Mesothelial cell of epicardium (in vitro differentiated cells): Measurements from ENCODE around the gene ASB18. TPM values are rescaled to one million over a fixed set of nuclear protein-coding genes. Genes with fewer than 3 reads are reported as not detected.

Source experiments
- DNase-seq, 2 experiments: peaks; one replicate each; pipeline ENCODE4 v3.0.0; 2021; ENCODE audit warnings: low spot score in 2 of 2; ENCODE audit not compliant: unreplicated experiment in 2 of 2
- H3K27ac Mint-ChIP-seq: 2 replicates; pipeline ENCODE4 v1.8.0; 2021; ENCODE audit warnings: mixed read lengths
- H3K27me3 Mint-ChIP-seq: 2 replicates; pipeline ENCODE4 v1.8.0; 2021; ENCODE audit warnings: low read depth, mixed read lengths
- H3K36me3 Mint-ChIP-seq: 2 replicates; pipeline ENCODE4 v1.8.0; 2021; ENCODE audit warnings: mixed read lengths
- H3K4me1 Mint-ChIP-seq: 2 replicates; pipeline ENCODE4 v1.8.0; 2021; ENCODE audit warnings: mixed read lengths
- H3K4me3 Mint-ChIP-seq: 2 replicates; pipeline ENCODE4 v1.8.0; 2021; ENCODE audit warnings: mild to moderate bottlenecking, moderate library complexity, mixed read lengths
- H3K9me3 Mint-ChIP-seq: 2 replicates; pipeline ENCODE4 v1.8.0; 2021; ENCODE audit warnings: mixed read lengths
- total RNA-seq: library from RNA; stranded (reverse); gene quantifications from 3 replicates; pipeline ENCODE4 v1.2.1, GENCODE V29; 2021
- TF ChIP-seq, protein P1 (sequence below): fragments of 200-600 bp; sonication (generic); IDR thresholded peaks from one replicate; pipeline ENCODE4 v1.5.0; 2021; ENCODE audit warnings: antibody characterized with exemption; ENCODE audit not compliant: unreplicated experiment

ASB18 gene
- total RNA-seq, 1 donor from 2014 or later = not detected

DNA sequence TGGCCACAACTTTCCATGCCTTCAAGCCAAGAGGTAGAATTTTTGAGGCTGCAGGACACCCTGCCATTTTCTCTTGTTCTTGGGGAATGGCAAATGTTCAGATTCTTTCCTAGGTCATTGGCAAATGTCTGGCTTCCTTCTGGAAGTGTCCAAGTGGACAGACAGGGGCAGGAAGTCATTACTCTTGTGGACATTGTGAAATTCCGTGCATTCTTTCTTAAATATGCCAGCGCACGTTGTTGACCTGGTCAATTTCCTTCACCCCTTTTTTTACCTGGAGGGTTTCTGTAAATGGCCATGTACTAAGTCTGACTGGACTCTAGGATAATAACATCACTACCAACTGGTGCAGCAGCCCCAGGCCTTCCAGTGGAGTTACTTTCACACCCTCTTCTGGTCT, 13.9 kb downstream of the ASB18 start:
- TF ChIP-seq, protein P1, sequence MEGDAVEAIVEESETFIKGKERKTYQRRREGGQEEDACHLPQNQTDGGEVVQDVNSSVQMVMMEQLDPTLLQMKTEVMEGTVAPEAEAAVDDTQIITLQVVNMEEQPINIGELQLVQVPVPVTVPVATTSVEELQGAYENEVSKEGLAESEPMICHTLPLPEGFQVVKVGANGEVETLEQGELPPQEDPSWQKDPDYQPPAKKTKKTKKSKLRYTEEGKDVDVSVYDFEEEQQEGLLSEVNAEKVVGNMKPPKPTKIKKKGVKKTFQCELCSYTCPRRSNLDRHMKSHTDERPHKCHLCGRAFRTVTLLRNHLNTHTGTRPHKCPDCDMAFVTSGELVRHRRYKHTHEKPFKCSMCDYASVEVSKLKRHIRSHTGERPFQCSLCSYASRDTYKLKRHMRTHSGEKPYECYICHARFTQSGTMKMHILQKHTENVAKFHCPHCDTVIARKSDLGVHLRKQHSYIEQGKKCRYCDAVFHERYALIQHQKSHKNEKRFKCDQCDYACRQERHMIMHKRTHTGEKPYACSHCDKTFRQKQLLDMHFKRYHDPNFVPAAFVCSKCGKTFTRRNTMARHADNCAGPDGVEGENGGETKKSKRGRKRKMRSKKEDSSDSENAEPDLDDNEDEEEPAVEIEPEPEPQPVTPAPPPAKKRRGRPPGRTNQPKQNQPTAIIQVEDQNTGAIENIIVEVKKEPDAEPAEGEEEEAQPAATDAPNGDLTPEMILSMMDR = no peak
- Mint-ChIP-seq H3K36me3 (no peaks in the 10 kb centered on the region), H3K4me1 (peaks cover 9% of the 10 kb centered on the region), H3K27ac (no peak overlapping the region), H3K27me3 (peaks cover 11% of the 10 kb centered on the region), H3K4me3 (no peak overlapping the region), H3K9me3 (no peaks in the 10 kb centered on the region)
- no peak for DNase-seq

DNA sequence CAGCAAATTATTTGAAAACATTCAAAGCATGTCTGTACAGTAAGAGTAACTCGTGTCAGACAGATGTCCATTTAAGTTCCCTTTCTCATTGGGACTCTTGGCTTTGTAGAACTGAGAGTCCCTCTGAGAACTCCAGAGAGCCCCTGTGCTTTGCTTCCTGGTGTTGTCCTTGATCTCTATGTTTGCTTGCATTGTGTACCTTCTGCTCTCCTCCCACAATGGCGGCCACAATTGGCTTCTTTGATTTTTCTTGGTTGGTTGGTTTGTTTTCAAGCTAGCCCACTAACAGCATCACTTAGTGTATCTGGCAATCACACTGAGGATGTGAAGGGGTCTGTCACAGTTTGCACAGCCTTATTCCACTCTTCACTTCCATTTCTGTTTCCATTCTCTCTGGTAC, 15.1 kb downstream of the ASB18 start:
- peaks cover 9% of the 10 kb centered on the region for H3K4me1 Mint-ChIP-seq
- no peak overlapping the region for H3K27ac Mint-ChIP-seq
- peaks cover 9% of the 10 kb centered on the region for H3K27me3 Mint-ChIP-seq
- H3K36me3 Mint-ChIP-seq = no peaks in the 10 kb centered on the region
- TF ChIP-seq, protein P1 = no peak
- no peak overlapping the region for H3K4me3 Mint-ChIP-seq
- no peaks in the 10 kb centered on the region for H3K9me3 Mint-ChIP-seq
- no peak for DNase-seq

DNA sequence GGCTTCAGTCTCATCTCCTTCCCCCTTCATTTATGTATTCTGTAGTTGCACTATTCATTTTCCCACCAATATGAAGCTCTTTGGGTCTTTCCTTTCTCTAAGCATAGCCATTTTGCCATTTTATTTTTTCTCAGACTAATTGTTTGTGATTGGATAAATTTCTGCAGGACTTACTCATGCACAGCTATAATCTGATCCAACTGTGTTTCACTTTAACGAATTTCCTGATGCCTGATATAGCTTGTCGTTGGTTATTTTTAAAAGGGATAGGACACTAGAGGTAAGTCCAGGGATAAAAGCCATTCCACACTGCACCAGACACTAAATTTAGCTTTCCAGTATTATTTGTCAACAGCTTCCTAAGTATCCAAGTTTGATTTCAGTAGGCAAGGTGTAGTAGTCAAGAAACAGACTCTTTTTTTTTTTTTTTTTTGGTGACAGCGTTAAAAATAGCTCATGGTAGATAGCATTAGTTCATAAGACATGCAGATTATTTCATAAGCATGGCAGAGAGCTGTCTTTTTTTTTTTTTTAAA, 17.4 kb downstream of the ASB18 start:
- no peaks in the 10 kb centered on the region for H3K36me3 Mint-ChIP-seq
- H3K27me3 Mint-ChIP-seq = peaks cover 11% of the 10 kb centered on the region
- no peak overlapping the region for H3K27ac Mint-ChIP-seq
- TF ChIP-seq, protein P1 = no peak
- no peak overlapping the region for H3K4me3 Mint-ChIP-seq
- H3K9me3 Mint-ChIP-seq = no peaks in the 10 kb centered on the region
- DNase-seq = no peak
- H3K4me1 Mint-ChIP-seq = peaks cover 9% of the 10 kb centered on the region

- H3K27ac Mint-ChIP-seq = no peak overlapping the region
- DNase-seq = no peak
Observed at GRCh38 chr2:236244256-236244655, 19.9 kb downstream of the ASB18 start.

DNA sequence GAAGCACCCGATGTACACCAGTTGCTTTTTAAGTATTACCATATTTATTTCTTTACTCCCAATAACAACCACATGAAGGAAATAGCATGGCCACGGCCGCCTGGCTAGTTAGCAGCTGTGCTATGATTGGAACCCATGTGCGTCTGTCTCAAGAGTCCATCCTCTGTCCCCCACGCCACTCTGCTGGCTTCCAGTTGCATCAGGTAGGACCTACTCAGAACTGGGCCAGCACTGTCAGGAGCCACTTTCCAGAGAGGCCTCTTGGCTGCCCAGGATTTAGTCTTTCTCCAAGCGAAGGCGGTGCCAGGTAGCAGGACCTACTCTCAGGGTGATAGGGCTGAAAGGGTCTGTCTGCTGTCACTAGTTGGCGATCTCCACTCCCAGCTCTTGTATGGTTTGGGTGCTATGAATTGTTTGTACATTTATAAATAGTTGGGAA, 22.1 kb downstream of the ASB18 start:
- Mint-ChIP-seq H3K9me3 (no peaks in the 10 kb centered on the region), H3K4me3 (no peak overlapping the region), H3K36me3 (peaks cover 2% of the 10 kb centered on the region), H3K27ac (no peak overlapping the region), H3K27me3 (peaks cover 43% of the 10 kb centered on the region), H3K4me1 (peaks cover 14% of the 10 kb centered on the region)
- TF ChIP-seq, protein P1 = no peak
- DNase-seq = no peak

More at GRCh38 chr2:236244256-236244655, 19.9 kb downstream of the ASB18 start:
- H3K4me3 Mint-ChIP-seq = no peak overlapping the region
- H3K36me3 Mint-ChIP-seq = no peaks in the 10 kb centered on the region
- peaks cover 11% of the 10 kb centered on the region for H3K4me1 Mint-ChIP-seq
- TF ChIP-seq, protein P1 = no peak
- no peaks in the 10 kb centered on the region for H3K9me3 Mint-ChIP-seq
- H3K27me3 Mint-ChIP-seq = peaks cover 32% of the 10 kb centered on the region
